Activated T-helper 1 cell treated with anti-CD3 and anti-CD28 coated beads, Interleukin-12 subunit alpha, Interleukin-12 subunit beta, Interleukin-2, Interleukin-4 antibody, amounts not matched to agents 30 ng/mL and 10 ng/mL and 1 ng/mL, durations not matched to agents 14 hours and 24 hours and 36 hours (primary cell): ENCODE data around the gene ASB3. TPM values are rescaled to one million over a fixed set of nuclear protein-coding genes. Genes with fewer than 3 reads are reported as not detected.
"Not testable (repeated sequence)": the region's sequence is repeated elsewhere in the genome, so short reads cannot be mapped to it uniquely, and the experiment has no call there.

Experiments used
- DNase-seq: peaks from one replicate; pipeline ENCODE4 v3.0.0; 2021; ENCODE audit warnings: low spot score
- H3K27ac Mint-ChIP-seq: one replicate; pipeline ENCODE4 v1.8.0; 2021; ENCODE audit warnings: mild to moderate bottlenecking, mixed read lengths
- H3K27me3 Mint-ChIP-seq: one replicate; pipeline ENCODE4 v1.8.0; 2022; ENCODE audit warnings: mild to moderate bottlenecking, moderate library complexity, mixed read lengths; ENCODE audit not compliant: insufficient read depth
- H3K36me3 Mint-ChIP-seq: one replicate; pipeline ENCODE4 v1.8.0; 2021; ENCODE audit warnings: low read depth, mixed read lengths
- H3K4me1 Mint-ChIP-seq: one replicate; pipeline ENCODE4 v1.8.0; 2021; ENCODE audit warnings: low read depth, mixed read lengths
- H3K4me3 Mint-ChIP-seq: one replicate; pipeline ENCODE4 v1.8.0; 2021; ENCODE audit warnings: mild to moderate bottlenecking, moderate library complexity, mixed read lengths
- H3K9me3 Mint-ChIP-seq: one replicate; pipeline ENCODE4 v1.8.0; 2021; ENCODE audit warnings: mixed read lengths
- intact Hi-C: fragments of 100-400 bp; cut with micrococcal nuclease; formaldehyde crosslinking; loops from one replicate; pipeline ENCODE4 v1.15.1; 2024
- total RNA-seq: library from RNA; stranded (reverse); gene quantifications from 2 replicates; pipeline ENCODE4 v1.2.3, GENCODE V29; 2022

ASB3 gene
- total RNA-seq, 1 donor from 2014 or later, result 21.5 TPM

DNA sequence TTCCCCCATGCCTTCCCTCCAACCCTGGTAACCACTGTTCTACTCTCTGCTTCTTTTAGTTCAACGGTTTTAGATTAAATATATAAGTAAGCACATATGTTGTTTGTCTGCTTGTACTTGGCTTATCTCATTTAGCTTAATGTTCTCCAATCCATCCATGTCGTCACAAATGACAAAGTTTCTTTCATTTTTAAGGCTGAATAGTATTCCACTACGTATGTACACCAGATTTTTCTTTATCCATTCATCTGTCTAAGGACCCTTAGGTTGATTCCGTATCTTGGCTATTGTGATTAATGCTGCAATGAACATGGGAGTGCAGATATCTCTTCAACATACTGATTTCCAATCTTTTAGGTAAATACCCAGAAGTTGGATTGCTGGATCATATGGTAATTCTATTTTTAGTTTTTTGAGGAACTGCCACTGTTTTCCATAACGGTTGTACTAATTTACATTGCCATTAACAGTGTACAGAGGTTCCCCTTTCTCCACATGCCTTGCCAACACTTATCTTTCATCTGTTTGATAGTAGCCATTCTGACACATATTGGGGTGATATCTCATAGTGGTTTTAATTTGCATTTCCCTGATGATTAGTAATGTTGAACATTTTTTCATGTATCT, 8.1 kb downstream of the ASB3 start:
- no peak overlapping the region for H3K27ac Mint-ChIP-seq
- no peak for DNase-seq
- no peaks in the 10 kb centered on the region for H3K27me3 Mint-ChIP-seq
- peaks cover 30% of the 10 kb centered on the region for H3K36me3 Mint-ChIP-seq
- no peak overlapping the region for H3K4me3 Mint-ChIP-seq
- no peaks in the 10 kb centered on the region for H3K9me3 Mint-ChIP-seq
- H3K4me1 Mint-ChIP-seq, result peaks cover 34% of the 10 kb centered on the region
- intact Hi-C loops, result no loop called here

DNA sequence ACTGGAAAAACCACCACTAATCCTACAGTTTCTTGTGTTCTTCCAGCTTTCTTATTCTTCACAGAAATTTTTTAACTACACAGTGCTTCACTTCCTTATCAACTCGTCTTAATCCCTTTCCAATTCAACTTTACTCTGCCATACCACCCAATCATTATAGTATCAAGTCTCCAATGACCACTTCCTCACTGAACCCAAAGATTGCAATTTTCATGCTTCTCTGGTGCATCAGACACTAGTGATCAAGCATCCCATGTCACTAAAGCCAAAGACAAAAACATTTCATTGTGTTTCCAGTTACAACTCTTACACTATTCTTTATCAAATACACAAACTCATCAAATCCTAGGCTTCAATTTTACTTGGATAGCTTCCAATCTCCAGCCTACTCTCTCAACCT, 9.6 kb downstream of the ASB3 start:
- H3K4me3 Mint-ChIP-seq, result no peak overlapping the region
- H3K27ac Mint-ChIP-seq, result peak overlapping the region; percentile 5

DNA sequence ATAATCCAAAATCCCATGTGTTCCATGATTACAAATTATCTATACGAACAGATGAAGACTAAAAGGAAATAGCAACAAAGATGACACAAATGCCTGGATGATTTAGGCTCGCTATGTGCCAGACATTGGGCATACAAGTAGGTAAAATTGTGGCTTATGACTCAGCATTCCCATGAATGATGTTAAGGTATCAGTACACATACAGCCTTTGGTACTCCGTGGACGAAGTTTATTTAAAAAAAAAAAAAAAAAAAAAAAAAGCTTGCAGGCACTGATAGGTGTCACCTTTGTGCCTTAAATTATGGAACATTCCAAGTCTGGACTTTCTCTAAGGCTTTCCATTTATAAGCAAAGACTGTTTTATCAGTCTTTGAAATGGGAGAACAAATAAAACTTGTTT, 16.5 kb downstream of the ASB3 start:
- H3K27ac Mint-ChIP-seq, result no peak overlapping the region
- H3K27me3 Mint-ChIP-seq, result no peaks in the 10 kb centered on the region
- intact Hi-C loops, result no loop called here
- no peaks in the 10 kb centered on the region for H3K9me3 Mint-ChIP-seq
- peak overlapping the region; percentile 34 for H3K4me3 Mint-ChIP-seq
- peaks cover 44% of the 10 kb centered on the region for H3K4me1 Mint-ChIP-seq
- peaks cover 25% of the 10 kb centered on the region for H3K36me3 Mint-ChIP-seq
- DNase-seq, result no peak

More for the DNA sequence above, 9.6 kb downstream of the ASB3 start:
- Mint-ChIP-seq H3K27me3 (no peaks in the 10 kb centered on the region), H3K9me3 (no peaks in the 10 kb centered on the region), H3K4me1 (peaks cover 24% of the 10 kb centered on the region), H3K36me3 (peaks cover 34% of the 10 kb centered on the region)
- intact Hi-C loops, result no loop called here
- DNase-seq, result no peak

DNA sequence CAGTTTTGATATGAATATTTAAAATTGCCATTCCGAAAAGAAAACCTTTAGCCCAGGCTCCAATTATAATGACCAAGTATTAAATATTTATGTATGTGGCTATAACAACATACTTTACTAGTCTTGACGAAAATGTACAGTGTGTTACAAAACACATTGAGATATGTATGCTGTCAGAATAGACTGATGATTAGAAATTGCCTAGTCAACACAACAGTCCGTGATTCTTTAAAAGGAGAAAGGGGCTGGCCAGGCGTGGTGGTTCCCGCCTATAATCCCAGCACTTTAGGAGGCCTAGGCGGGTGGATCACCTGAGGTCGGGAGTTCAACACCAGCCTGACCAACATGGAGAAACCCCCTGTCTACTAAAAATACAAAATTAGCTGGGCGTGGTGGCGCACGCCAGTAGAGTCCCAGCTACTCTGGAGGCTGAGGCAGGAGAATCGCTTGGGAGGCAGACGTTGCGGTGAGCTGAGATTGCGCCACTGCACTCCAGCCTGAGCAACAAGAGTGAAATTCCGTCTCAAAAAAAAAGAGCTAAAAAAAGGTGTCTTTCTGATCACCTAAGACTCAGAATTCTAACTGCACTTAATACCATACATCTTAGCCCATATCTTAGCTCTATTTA, 17.3 kb downstream of the ASB3 start:
- intact Hi-C loops, result loop anchor here (5.0 kb wide), 1 partner anchor 348 kb away; the partner anchor contains the start of gene ACYP2
- H3K36me3 Mint-ChIP-seq, result peaks cover 27% of the 10 kb centered on the region
- no peak for DNase-seq
- H3K4me1 Mint-ChIP-seq, result peaks cover 44% of the 10 kb centered on the region
- H3K27ac Mint-ChIP-seq, result no peak overlapping the region
- H3K27me3 Mint-ChIP-seq, result no peaks in the 10 kb centered on the region
- peak overlapping the region; percentile 34 for H3K4me3 Mint-ChIP-seq
- no peaks in the 10 kb centered on the region for H3K9me3 Mint-ChIP-seq

DNA sequence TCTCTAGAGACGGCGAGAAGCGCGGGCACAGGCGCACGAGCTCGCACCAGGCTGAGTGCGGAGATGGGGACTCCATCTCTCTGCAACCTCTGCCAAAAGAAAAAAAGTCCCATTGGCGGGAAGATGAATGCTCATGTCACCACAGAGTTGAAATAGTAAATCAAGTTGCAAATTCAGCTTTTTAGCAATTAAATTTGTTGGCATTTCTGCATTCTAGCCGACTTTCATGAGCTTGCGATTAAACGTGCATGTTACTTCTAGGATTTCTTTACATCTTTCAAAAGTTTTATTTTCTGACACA, 18.6 kb downstream of the ASB3 start:
- intact Hi-C loops, result loop anchor here (5.0 kb wide), 1 partner anchor 349 kb away; the partner anchor contains the start of gene ACYP2
- Mint-ChIP-seq H3K27me3 (no peaks in the 10 kb centered on the region), H3K4me3 (peak overlapping the region; percentile 96), H3K36me3 (peaks cover 25% of the 10 kb centered on the region), H3K9me3 (no peaks in the 10 kb centered on the region), H3K27ac (peak overlapping the region; percentile 97), H3K4me1 (peaks cover 38% of the 10 kb centered on the region)
- peak; percentile 44 for DNase-seq

DNA sequence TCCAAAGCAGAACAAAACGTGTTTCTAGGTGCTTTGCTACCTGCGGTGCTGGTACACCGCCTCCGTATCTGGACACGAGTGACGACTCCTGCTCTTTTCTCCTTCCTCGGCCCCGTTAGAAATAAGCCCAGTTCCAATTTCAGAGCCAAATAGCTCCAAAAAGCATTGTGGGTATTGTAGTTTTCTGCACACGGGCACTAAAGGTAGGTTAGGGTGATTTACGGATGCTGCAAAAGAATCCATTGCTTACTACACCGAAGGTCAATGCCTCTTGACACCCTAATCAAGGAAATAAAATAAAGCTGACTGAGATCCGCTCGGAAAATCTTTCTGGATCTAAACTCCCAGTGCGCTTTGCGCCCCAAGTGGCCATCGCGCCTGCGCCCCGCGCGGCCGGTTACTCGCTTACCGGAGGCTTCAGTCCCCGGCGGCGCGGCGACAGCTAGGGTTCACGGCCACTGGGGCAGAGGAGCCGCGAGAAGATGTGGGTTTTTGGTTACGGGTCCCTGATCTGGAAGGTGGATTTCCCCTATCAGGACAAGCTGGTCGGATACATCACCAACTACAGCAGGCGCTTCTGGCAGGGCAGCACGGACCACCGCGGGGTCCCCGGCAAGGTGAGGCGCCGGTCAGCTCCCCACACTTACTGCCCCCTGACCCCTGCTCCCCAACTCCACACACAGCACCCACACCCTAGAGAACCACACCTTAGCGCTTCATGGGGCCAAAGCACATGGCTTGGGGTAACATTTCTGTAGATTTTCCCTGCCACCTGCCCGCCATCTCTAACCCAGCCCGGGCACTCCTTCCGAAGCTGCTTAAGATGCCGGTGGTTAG, 19.1 kb downstream of the ASB3 start, which contains the start of gene CHAC2:
Gene CHAC2, plus strand, starts transcription at position 400 of the 837 bp plus-strand sequence. Its CDS starts 83 bp downstream, at position 483.
- H3K4me1 Mint-ChIP-seq, result peaks cover 38% of the 10 kb centered on the region
- no peaks in the 10 kb centered on the region for H3K9me3 Mint-ChIP-seq
- peak within 1 kb of the TSS; percentile 97 for H3K27ac Mint-ChIP-seq
- H3K27me3 Mint-ChIP-seq, result no peaks in the 10 kb centered on the region
- peak; percentile 82 for DNase-seq
- intact Hi-C loops, result loop anchor here (1.0 to 5.0 kb wide), 6 partner anchors 16 to 1850 kb away; partner anchors contain the start of genes ACYP2, EML6, ERLEC1 and PPP4R3B
- peaks cover 23% of the 10 kb centered on the region for H3K36me3 Mint-ChIP-seq
- peak within 1 kb of the TSS; percentile 96 for H3K4me3 Mint-ChIP-seq

DNA sequence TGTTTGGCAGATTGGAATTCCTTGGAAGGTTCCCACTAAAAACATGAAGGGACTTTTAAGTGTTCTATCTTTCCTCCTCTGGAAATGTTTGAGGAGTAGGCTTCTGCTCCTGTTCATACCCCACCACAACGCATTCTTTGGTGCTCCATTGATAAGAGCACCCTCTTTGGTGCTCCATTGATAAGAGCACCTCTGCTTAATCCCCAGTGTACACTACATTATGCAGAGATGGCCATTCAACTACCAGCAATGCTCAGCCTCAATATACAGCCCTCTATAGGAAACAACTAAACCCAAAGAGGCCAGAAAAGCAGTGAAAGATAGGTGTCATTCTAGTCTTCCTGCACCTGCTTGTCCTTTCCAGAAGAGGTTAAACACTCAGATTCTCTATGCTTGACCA, 21.0 kb downstream of the ASB3 start:
- H3K27me3 Mint-ChIP-seq, result no peaks in the 10 kb centered on the region
- H3K27ac Mint-ChIP-seq, result peak overlapping the region; percentile 49
- H3K9me3 Mint-ChIP-seq, result no peaks in the 10 kb centered on the region

DNA sequence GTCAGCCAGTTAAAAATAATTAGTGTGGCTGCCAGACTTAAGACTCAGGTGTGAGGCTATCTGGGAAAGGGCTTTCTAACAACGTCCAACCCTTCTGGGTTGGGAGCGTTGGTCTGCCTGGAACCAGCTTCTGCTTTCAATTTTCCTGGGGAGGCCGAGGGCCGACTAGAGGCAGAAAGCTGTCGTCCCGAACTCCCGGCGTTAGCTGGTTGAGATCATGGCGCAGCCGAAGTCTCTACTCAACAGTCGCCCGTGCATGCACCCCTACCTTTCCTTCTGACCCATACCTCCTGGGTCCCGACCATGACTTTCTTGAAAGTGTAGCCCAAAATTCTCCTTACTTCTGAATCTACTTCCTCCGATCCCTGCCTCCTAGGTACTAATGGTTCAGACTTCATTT, 29.5 kb downstream of the ASB3 start:
- H3K4me1 Mint-ChIP-seq, intact Hi-C loops, H3K9me3 Mint-ChIP-seq, H3K4me3 Mint-ChIP-seq, H3K27me3 Mint-ChIP-seq, DNase-seq, H3K27ac Mint-ChIP-seq: not testable (repeated sequence)
- H3K36me3 Mint-ChIP-seq, result peaks cover 15% of the 10 kb centered on the region

More for the DNA sequence above, 21.0 kb downstream of the ASB3 start:
- peak overlapping the region; percentile 25 for H3K4me3 Mint-ChIP-seq
- peaks cover 38% of the 10 kb centered on the region for H3K4me1 Mint-ChIP-seq
- DNase-seq, result no peak
- peaks cover 24% of the 10 kb centered on the region for H3K36me3 Mint-ChIP-seq
- intact Hi-C loops, result loop anchor here (2.0 to 5.0 kb wide), 2 partner anchors 352 to 957 kb away; partner anchors contain the start of genes ACYP2 and EML6

DNA sequence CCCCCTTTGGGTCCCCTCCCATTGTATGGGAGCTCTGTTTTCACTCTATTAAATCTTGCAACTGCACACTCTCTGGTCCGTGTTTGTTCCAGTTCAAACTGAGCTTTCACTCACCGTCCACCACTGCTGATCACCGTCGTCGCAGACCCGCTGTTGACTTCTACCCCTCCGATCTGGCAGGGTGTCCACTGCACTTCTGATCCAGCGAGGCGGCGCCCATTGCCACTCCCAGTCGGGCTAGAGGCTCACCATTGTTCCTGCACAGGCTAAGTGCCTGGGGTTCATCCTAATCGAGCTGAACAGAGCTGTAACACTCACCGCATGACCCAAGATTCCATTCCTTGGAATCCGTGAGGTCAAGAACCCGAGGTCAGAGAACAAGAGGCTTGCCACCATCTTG, 30.1 kb downstream of the ASB3 start:
- Mint-ChIP-seq H3K9me3 (no peaks in the 10 kb centered on the region), H3K36me3 (peaks cover 11% of the 10 kb centered on the region), H3K4me1 (peaks cover 13% of the 10 kb centered on the region), H3K27ac (peak overlapping the region; percentile 18), H3K27me3 (no peaks in the 10 kb centered on the region), H3K4me3 (no peak overlapping the region)
- DNase-seq, result no peak
- intact Hi-C loops, result no loop called here

DNA sequence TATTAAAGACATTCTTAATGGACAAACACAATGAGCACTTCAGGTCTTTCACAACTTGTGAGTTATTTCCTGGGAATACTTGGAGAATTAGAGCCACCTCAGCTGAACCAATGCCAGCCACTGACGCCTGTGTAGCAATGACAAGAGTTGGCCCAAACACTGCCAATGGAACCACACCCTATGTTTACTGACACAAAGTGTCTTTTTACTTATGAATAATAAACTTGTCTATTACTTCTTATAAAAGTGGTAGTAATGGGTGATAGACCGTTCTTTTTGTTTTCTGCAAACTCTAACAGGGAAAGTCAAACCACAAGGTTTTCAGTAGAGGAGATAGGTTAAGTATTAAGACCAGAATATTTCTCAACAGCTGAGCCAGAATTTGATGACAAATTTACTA, 31.6 kb downstream of the ASB3 start:
- intact Hi-C loops, result no loop called here
- Mint-ChIP-seq H3K4me3 (no peak overlapping the region), H3K9me3 (no peaks in the 10 kb centered on the region), H3K4me1 (peaks cover 26% of the 10 kb centered on the region), H3K27me3 (no peaks in the 10 kb centered on the region), H3K27ac (no peak overlapping the region), H3K36me3 (peaks cover 14% of the 10 kb centered on the region)
- DNase-seq, result no peak

DNA sequence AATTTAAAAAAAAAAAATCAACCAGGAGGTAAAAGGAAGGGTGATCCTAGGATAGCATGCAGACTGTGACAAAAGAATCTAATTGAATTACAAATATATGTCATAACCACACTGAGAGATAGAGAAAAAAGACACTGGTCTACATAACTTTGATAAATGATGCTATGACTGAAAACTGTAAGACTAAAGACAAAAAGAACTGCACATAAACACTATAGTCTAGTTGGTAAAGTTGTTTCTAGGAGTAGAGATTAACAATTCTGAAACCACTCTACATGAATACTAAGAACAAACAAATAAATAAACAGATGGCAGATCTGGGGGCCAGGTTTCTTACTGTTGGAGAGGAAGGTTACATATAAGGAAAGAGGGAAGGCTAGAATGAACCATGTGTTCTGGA, 33.7 kb downstream of the ASB3 start:
- Mint-ChIP-seq H3K27ac (peak overlapping the region; percentile 34), H3K4me1 (peaks cover 26% of the 10 kb centered on the region), H3K36me3 (peaks cover 26% of the 10 kb centered on the region), H3K4me3 (no peak overlapping the region), H3K9me3 (no peaks in the 10 kb centered on the region), H3K27me3 (no peaks in the 10 kb centered on the region)
- intact Hi-C loops, result no loop called here
- no peak for DNase-seq

DNA sequence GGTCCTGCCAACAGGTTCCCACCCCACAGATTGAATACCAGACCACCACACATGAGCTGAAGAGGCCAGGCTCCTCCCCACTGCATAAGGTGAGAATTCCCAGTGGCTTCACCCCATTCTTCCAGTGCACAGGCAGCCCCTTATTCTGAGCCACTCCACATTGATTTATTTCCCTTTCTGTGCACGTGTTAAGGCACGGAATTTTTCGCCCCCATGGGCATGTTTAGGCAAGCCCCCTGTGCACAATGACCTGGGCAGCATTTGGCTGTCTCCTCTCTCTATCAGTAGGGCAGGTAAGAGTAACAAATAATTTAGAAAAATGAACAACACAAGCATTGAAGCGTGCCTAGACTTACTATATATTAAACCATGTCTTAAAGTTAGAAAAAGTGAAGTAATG, 34.4 kb downstream of the ASB3 start:
- peaks cover 26% of the 10 kb centered on the region for H3K36me3 Mint-ChIP-seq
- DNase-seq, result no peak
- peaks cover 26% of the 10 kb centered on the region for H3K4me1 Mint-ChIP-seq
- intact Hi-C loops, result no loop called here
- H3K4me3 Mint-ChIP-seq, result no peak overlapping the region
- no peaks in the 10 kb centered on the region for H3K9me3 Mint-ChIP-seq
- no peaks in the 10 kb centered on the region for H3K27me3 Mint-ChIP-seq
- H3K27ac Mint-ChIP-seq, result no peak overlapping the region

DNA sequence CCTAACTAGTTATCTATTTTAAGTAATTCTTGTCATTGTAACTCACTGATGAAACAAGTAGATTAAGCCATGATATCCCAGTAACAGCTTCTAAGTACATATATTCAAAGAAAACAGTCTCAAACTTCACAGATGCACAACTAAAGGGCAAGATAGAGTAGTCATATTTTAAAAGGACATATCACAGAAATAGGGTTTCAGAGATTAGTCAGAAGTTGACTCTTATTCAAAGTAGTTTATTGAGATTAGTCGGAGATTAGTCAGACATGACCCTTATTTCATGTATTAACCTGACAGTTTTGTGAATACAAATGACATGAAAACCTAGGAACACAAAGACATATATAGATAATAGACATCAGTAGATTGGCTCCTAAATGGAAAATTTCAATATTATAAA, 35.0 kb downstream of the ASB3 start:
- Mint-ChIP-seq H3K4me3 (no peak overlapping the region), H3K27me3 (no peaks in the 10 kb centered on the region), H3K27ac (peak overlapping the region; percentile 20), H3K36me3 (peaks cover 24% of the 10 kb centered on the region), H3K9me3 (no peaks in the 10 kb centered on the region), H3K4me1 (peaks cover 26% of the 10 kb centered on the region)
- intact Hi-C loops, result loop anchor here (1.0 kb wide), 2 partner anchors 16 to 35 kb away; partner anchors contain the start of genes ASB3 and CHAC2
- DNase-seq, result no peak
